ENCODE data around the gene GTPBP4.

DNA sequence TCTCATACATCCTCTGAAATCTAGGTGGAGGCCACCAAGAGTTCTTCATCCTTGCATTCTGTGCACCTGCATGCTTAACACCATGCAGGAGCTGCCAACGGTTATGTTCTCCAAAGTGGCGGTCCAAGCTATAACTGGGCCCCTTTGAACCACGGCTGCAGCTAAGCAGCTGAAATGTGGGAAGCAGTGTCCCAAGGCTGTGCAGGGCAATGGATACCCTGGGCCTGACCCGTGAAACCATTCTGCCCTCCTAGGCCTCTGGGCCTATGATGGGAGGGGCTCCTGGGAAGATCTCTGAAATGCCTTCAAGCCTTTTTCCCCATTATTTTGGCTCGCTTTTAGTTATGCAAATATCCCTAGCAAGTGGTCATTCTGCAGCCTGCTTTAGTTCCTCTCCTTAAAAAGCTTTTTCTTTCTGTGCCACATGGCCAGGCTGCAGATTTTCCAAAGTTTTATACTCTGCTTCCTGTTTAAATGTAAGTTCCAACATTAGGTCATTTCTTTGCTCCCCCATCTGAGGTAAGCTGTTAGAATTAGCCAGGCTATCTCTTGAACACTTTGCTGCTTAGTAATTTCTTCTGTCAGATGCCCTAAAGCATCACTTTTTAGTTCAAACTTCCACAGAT lies 7.7 kb upstream of the GTPBP4 start:
- TF ChIP-seq EZH2 (IDR thresholded peaks at IDR 0.05; ENCODE audit: low read length, missing control alignments) (no peak), CTCF (conservative IDR thresholded peaks at IDR 0.05 in 1 of 2, IDR thresholded peaks at IDR 0.05 in 1 of 2; ENCODE audit: low read depth in 1 of 2, low read length in 2 of 2) (no peak)
